Effector memory CD4-positive, alpha-beta T cell (primary cell): ENCODE results near the gene AOX1.
A peak's percentile ranks its signal among the peaks of the same experiment; 100 is the strongest.

Experiments
- DNase-seq, 3 donors: peaks; one replicate each; pipeline ENCODE4 v3.0.0-alpha.2; 2020
- H3K27ac ChIP-seq: 2 replicates; pipeline ENCODE4 v1.7.0; 2013; ENCODE audit warnings: mild to moderate bottlenecking, low read length, moderate library complexity; ENCODE audit not compliant: insufficient read depth, poor library complexity, severe bottlenecking
- H3K27me3 ChIP-seq: replicated peaks from 2 replicates; pipeline ENCODE4 v1.7.0; 2013; ENCODE audit warnings: mild to moderate bottlenecking, low read length; ENCODE audit not compliant: insufficient read depth, control insufficient read depth, poor library complexity, severe bottlenecking
- H3K36me3 ChIP-seq: 2 replicates; pipeline ENCODE4 v1.7.0; 2013; ENCODE audit warnings: mild to moderate bottlenecking, low read length, moderate library complexity; ENCODE audit not compliant: control insufficient read depth, insufficient read depth
- H3K4me1 ChIP-seq: 2 replicates; pipeline ENCODE4 v1.7.0; 2013; ENCODE audit warnings: low read length, mild to moderate bottlenecking; ENCODE audit not compliant: control insufficient read depth, insufficient read depth, poor library complexity, severe bottlenecking
- H3K4me3 ChIP-seq: 2 replicates; pipeline ENCODE4 v1.7.0; 2013; ENCODE audit warnings: low read length, low read depth, mild to moderate bottlenecking; ENCODE audit not compliant: insufficient read depth, poor library complexity, severe bottlenecking
- H3K9me3 ChIP-seq: 2 replicates; pipeline ENCODE4 v1.7.0; 2013; ENCODE audit warnings: mild to moderate bottlenecking, low read length, moderate library complexity; ENCODE audit not compliant: control insufficient read depth

Gene AOX1

GRCh38 chr2:200695191-200695590 is 109.4 kb downstream of the AOX1 start:
- DNase-seq = no peak
- Histone ChIP-seq H3K27me3 (no peaks in the 10 kb centered on the region), H3K27ac (no peak overlapping the region), H3K4me1 (no peaks in the 10 kb centered on the region), H3K9me3 (no peaks in the 10 kb centered on the region), H3K4me3 (no peak overlapping the region), H3K36me3 (no peaks in the 10 kb centered on the region)

- no peaks in the 10 kb centered on the region for H3K9me3 ChIP-seq
- H3K27me3 ChIP-seq = no peaks in the 10 kb centered on the region
- H3K27ac ChIP-seq = no peak overlapping the region
- no peak for DNase-seq
- no peaks in the 10 kb centered on the region for H3K36me3 ChIP-seq
- no peak overlapping the region for H3K4me3 ChIP-seq
- H3K4me1 ChIP-seq = no peaks in the 10 kb centered on the region
Measured at GRCh38 chr2:200695601-200696000, 109.8 kb downstream of the AOX1 start.

GRCh38 chr2:200698217-200698616 is 112.4 kb downstream of the AOX1 start:
- H3K27ac ChIP-seq = no peak overlapping the region
- H3K27me3 ChIP-seq = no peaks in the 10 kb centered on the region
- no peak overlapping the region for H3K4me3 ChIP-seq
- no peaks in the 10 kb centered on the region for H3K36me3 ChIP-seq
- DNase-seq = no peak
- no peaks in the 10 kb centered on the region for H3K9me3 ChIP-seq
- H3K4me1 ChIP-seq = no peaks in the 10 kb centered on the region

GRCh38 chr2:200699310-200699709 is 113.5 kb downstream of the AOX1 start:
- Histone ChIP-seq H3K27ac (no peak overlapping the region), H3K9me3 (no peaks in the 10 kb centered on the region), H3K4me1 (no peaks in the 10 kb centered on the region), H3K27me3 (no peaks in the 10 kb centered on the region), H3K4me3 (no peak overlapping the region), H3K36me3 (no peaks in the 10 kb centered on the region)
- no peak for DNase-seq

- H3K4me3 ChIP-seq = no peak overlapping the region
- H3K9me3 ChIP-seq = no peaks in the 10 kb centered on the region
- no peak overlapping the region for H3K27ac ChIP-seq
- no peaks in the 10 kb centered on the region for H3K27me3 ChIP-seq
- DNase-seq = no peak
- H3K36me3 ChIP-seq = no peaks in the 10 kb centered on the region
- H3K4me1 ChIP-seq = no peaks in the 10 kb centered on the region
Measured at GRCh38 chr2:200700856-200701255, 115.0 kb downstream of the AOX1 start.

GRCh38 chr2:200702044-200702443 is 116.2 kb downstream of the AOX1 start:
- no peaks in the 10 kb centered on the region for H3K9me3 ChIP-seq
- no peaks in the 10 kb centered on the region for H3K36me3 ChIP-seq
- H3K27ac ChIP-seq = no peak overlapping the region
- no peaks in the 10 kb centered on the region for H3K27me3 ChIP-seq
- no peak for DNase-seq
- H3K4me3 ChIP-seq = no peak overlapping the region
- no peaks in the 10 kb centered on the region for H3K4me1 ChIP-seq

- Histone ChIP-seq H3K4me1 (no peaks in the 10 kb centered on the region), H3K36me3 (no peaks in the 10 kb centered on the region), H3K4me3 (no peak overlapping the region), H3K9me3 (no peaks in the 10 kb centered on the region), H3K27ac (no peak overlapping the region), H3K27me3 (no peaks in the 10 kb centered on the region)
- peak; percentile 4 to 14 (median 8) for DNase-seq
Measured at GRCh38 chr2:200702646-200703118, 116.9 kb downstream of the AOX1 start.

- Histone ChIP-seq H3K9me3 (no peaks in the 10 kb centered on the region), H3K4me1 (no peaks in the 10 kb centered on the region), H3K36me3 (no peaks in the 10 kb centered on the region), H3K27me3 (no peaks in the 10 kb centered on the region), H3K4me3 (no peak overlapping the region), H3K27ac (no peak overlapping the region)
- no peak for DNase-seq
Measured at GRCh38 chr2:200703127-200703925, 117.5 kb downstream of the AOX1 start.

- no peak for DNase-seq
- H3K36me3 ChIP-seq = no peaks in the 10 kb centered on the region
- no peak overlapping the region for H3K4me3 ChIP-seq
- H3K9me3 ChIP-seq = no peaks in the 10 kb centered on the region
- no peaks in the 10 kb centered on the region for H3K27me3 ChIP-seq
- H3K4me1 ChIP-seq = no peaks in the 10 kb centered on the region
- H3K27ac ChIP-seq = no peak overlapping the region
Measured at GRCh38 chr2:200703926-200704637, 118.3 kb downstream of the AOX1 start.
